NCI-H2196 treated with DMSO at 0.1 percent for 48 hours (cell line): ENCODE results near the gene OR2T8.

Experiments
- DNase-seq: peaks from one replicate; lab custom pipeline; 2025; ENCODE audit not compliant: unreplicated experiment; lab: John Stamatoyannopoulos, UW

The OR2T8 gene

GRCh38 chr1:247953408-247953807 is 33.4 kb downstream of the OR2T8 start:
- DNase-seq, result no peak

DNA sequence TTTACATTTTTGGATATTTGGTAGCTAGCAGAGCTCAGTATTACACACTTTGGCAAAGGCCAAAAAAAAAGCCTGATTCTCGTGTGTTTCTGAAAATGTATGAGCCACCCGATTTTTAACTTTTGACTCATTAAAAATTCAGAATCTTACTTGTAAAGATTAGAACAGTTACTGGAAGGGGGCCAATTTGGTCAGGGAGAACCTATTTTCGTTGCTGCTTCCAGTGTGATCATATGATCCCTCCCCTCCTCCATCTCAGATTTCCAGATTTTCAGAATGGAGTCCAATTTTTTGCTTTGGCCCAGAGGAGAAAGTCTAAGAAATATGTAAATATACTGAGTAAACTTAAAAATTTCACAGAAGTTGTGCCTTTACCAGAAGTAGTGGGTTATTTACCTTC is 41.7 kb downstream of the OR2T8 start:
- DNase-seq, result no peak

GRCh38 chr1:247962911-247963588 is 43.0 kb downstream of the OR2T8 start:
- no peak for DNase-seq

DNA sequence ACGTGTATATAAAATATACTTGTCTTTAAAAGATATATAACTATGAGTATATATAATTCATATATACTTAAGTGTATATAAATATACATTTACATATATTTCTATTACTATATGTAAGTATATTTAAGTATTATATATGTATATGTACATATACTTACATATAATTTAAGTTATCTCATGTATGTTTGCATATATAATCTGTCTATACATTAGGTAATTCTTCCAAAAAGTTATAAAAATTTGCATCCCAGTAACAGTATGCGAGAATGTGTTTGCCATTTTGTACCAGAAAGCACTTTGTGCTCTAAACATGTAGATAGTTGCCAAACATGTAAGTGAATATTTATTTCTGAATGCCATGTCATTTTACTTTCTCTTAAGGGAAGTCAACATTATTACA is 44.9 kb downstream of the OR2T8 start, which contains the start of gene OR2AK2:
Gene OR2AK2, plus strand, starts transcription at position 301 of the 400 bp plus-strand sequence. CDS start 144 bp downstream, outside the sequence.
- DNase-seq, result no peak

- DNase-seq, result no peak
Observed at GRCh38 chr1:247966532-247967204, 46.6 kb downstream of the OR2T8 start.
